Osteoblast (primary cell): ENCODE data around the gene KIF26B. TPM values are rescaled to one million over a fixed set of nuclear protein-coding genes. Genes with fewer than 3 reads are reported as not detected.

Source experiments
- DNase-seq: peaks from one replicate; pipeline ENCODE4 v3.0.0; 2011; ENCODE audit warnings: low spot score, mixed read lengths; ENCODE audit not compliant: insufficient read length; ENCODE audit errors: missing footprints
- H2AFZ ChIP-seq: 2 replicates; pipeline ENCODE4 v1.6.0; 2011; ENCODE audit warnings: mild to moderate bottlenecking, low read length
- H3K27ac ChIP-seq: 2 replicates; pipeline ENCODE4 v1.5.1; 2011; ENCODE audit warnings: mild to moderate bottlenecking, low read depth, low read length, moderate library complexity
- H3K27me3 ChIP-seq: 2 replicates; pipeline ENCODE4 v1.6.0; 2012; ENCODE audit warnings: mild to moderate bottlenecking, control low read depth, inconsistent platforms, low read length, moderate library complexity; ENCODE audit not compliant: insufficient read depth
- H3K36me3 ChIP-seq: 2 replicates; pipeline ENCODE4 v1.5.1; 2011; ENCODE audit warnings: mild to moderate bottlenecking, low read length, control low read depth, moderate library complexity; ENCODE audit not compliant: insufficient read depth
- H3K4me1 ChIP-seq: 2 replicates; pipeline ENCODE4 v1.5.1; 2011; ENCODE audit warnings: mild to moderate bottlenecking, low read length, control low read depth, moderate library complexity; ENCODE audit not compliant: insufficient read depth
- H3K4me2 ChIP-seq: 2 replicates; pipeline ENCODE4 v1.6.0; 2011; ENCODE audit warnings: mild to moderate bottlenecking, low read length; ENCODE audit not compliant: insufficient read depth
- H3K4me3 ChIP-seq: fragments of 200-600 bp; sonication (generic); 3 replicates; pipeline ENCODE4 v1.5.1; 2012; ENCODE audit warnings: mild to moderate bottlenecking, low read length, inconsistent platforms; ENCODE audit not compliant: insufficient read depth
- H3K79me2 ChIP-seq: 2 replicates; pipeline ENCODE4 v1.6.0; 2012; ENCODE audit warnings: mild to moderate bottlenecking, low read length, control low read depth, inconsistent platforms; ENCODE audit not compliant: insufficient read depth
- H3K9me3 ChIP-seq: 2 replicates; pipeline ENCODE4 v1.5.1; 2011; ENCODE audit warnings: low read depth, low read length, control low read depth
- H4K20me1 ChIP-seq: 2 replicates; pipeline ENCODE4 v1.6.0; 2012; ENCODE audit warnings: mild to moderate bottlenecking, low read length, control low read depth; ENCODE audit not compliant: insufficient read depth
- total RNA-seq: library from RNA; depleted of rRNA; stranded (reverse); fragments of >200 nt; gene quantifications from 2 replicates; pipeline ENCODE4 v1.2.3, GENCODE V29; 2012
- TF ChIP-seq, protein P1 (sequence below): IDR thresholded peaks from 2 replicates; pipeline ENCODE4 v1.5.1; 2011; ENCODE audit warnings: mild to moderate bottlenecking, low read depth, low read length, moderate library complexity; ENCODE audit errors: extremely low read depth

The KIF26B gene
- total RNA-seq, 1 donor = 22.1 TPM

DNA sequence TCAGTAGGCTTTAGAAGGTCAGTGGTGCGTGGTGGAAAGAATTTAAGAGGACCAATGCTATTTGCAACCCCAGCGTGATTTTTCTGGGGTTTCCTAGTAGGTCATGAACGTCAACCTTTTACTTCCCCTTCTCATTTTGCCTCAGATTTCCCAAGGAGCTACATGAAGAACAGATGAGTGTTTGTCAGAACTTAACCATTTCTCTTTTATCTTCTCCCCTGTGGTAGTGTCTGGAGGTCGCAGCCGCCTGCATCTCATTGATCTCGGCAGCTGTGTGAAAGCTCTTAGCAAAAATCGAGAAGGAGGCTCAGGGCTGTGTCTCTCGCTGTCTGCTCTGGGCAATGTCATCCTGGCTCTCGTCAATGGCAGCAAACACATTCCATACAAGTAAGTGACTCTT is 491.1 kb downstream of the KIF26B start:
- Histone ChIP-seq H3K79me2 (no peaks in the 10 kb centered on the region), H3K36me3 (no peaks in the 10 kb centered on the region), H2AFZ (no peak overlapping the region), H4K20me1 (no peaks in the 10 kb centered on the region), H3K4me1 (no peaks in the 10 kb centered on the region), H3K9me3 (peaks cover 7% of the 10 kb centered on the region), H3K4me3 (no peak overlapping the region), H3K4me2 (no peak overlapping the region), H3K27ac (no peak overlapping the region), H3K27me3 (no peaks in the 10 kb centered on the region)
- no peak for DNase-seq
- TF ChIP-seq, protein P1, sequence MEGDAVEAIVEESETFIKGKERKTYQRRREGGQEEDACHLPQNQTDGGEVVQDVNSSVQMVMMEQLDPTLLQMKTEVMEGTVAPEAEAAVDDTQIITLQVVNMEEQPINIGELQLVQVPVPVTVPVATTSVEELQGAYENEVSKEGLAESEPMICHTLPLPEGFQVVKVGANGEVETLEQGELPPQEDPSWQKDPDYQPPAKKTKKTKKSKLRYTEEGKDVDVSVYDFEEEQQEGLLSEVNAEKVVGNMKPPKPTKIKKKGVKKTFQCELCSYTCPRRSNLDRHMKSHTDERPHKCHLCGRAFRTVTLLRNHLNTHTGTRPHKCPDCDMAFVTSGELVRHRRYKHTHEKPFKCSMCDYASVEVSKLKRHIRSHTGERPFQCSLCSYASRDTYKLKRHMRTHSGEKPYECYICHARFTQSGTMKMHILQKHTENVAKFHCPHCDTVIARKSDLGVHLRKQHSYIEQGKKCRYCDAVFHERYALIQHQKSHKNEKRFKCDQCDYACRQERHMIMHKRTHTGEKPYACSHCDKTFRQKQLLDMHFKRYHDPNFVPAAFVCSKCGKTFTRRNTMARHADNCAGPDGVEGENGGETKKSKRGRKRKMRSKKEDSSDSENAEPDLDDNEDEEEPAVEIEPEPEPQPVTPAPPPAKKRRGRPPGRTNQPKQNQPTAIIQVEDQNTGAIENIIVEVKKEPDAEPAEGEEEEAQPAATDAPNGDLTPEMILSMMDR = no peak

DNA sequence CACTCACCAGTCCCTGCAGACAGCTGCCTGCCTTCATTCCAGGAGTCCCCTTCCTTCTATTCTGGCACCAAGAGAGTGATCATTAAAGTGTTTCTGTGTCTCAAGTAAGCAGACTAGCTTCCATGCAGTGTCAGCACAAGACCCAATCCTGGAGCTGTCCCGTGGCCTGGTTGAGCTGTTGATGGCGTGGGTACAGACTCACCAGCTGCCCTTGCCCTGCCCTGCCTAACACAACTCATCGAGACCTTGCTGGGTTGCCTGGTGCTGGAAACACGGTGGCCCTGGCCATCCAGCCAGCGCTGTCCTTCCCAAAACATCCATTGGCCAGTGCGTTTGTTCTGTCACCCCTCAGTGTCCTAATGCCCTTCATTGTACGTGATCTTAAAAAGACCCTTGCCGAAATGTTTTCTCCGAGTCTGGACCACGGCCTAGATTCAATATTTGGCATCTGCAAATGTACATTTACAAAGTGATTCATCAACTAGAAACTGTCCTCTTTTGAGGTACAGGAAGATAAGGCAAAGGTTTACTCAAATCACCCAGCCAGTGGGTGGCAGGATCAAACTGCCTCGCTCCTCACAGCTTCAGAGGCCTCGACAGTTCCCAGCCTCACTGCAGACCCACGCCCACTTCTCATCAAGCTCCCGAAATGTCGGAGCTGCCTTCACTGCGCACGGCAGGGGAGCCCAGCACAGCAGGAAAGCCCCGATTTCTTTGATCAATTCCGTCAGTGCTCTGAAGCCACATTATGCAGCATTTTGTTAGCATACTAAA is 494.2 kb downstream of the KIF26B start:
- DNase-seq = no peak
- Histone ChIP-seq H3K27ac (no peak overlapping the region), H3K9me3 (no peaks in the 10 kb centered on the region)

DNA sequence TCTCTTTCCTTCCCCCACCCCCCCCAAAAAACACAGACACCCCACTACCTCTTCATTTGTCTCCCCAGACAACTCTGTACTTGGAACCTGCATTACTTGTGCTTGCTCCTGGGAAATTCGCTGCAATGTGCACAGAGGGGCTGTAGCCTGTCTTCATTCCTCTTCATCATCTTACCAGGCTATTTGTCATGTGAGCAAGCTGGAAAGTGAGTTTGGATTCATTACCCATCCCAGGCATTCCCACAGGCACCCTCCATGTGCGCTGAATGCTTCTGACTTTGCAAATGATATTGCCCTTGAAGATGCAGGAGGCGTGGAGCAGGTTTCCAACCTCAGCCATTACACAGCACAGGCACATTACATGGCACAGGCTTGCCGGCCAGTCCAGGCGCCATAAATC is 494.9 kb downstream of the KIF26B start:
- Histone ChIP-seq H3K4me1 (no peaks in the 10 kb centered on the region), H3K9me3 (no peaks in the 10 kb centered on the region), H3K36me3 (no peaks in the 10 kb centered on the region), H3K27me3 (no peaks in the 10 kb centered on the region), H3K4me3 (no peak overlapping the region), H4K20me1 (no peaks in the 10 kb centered on the region), H3K27ac (no peak overlapping the region), H3K4me2 (no peak overlapping the region), H3K79me2 (no peaks in the 10 kb centered on the region), H2AFZ (no peak overlapping the region)
- TF ChIP-seq, protein P1 = no peak
- DNase-seq = no peak

More for the DNA sequence above, 494.2 kb downstream of the KIF26B start:
- no peaks in the 10 kb centered on the region for H4K20me1 ChIP-seq
- no peak overlapping the region for H3K4me3 ChIP-seq
- H3K79me2 ChIP-seq = no peaks in the 10 kb centered on the region
- H3K4me1 ChIP-seq = no peaks in the 10 kb centered on the region
- H3K36me3 ChIP-seq = no peaks in the 10 kb centered on the region
- no peak overlapping the region for H3K4me2 ChIP-seq
- no peak overlapping the region for H2AFZ ChIP-seq
- no peaks in the 10 kb centered on the region for H3K27me3 ChIP-seq
- TF ChIP-seq, protein P1 = no peak

DNA sequence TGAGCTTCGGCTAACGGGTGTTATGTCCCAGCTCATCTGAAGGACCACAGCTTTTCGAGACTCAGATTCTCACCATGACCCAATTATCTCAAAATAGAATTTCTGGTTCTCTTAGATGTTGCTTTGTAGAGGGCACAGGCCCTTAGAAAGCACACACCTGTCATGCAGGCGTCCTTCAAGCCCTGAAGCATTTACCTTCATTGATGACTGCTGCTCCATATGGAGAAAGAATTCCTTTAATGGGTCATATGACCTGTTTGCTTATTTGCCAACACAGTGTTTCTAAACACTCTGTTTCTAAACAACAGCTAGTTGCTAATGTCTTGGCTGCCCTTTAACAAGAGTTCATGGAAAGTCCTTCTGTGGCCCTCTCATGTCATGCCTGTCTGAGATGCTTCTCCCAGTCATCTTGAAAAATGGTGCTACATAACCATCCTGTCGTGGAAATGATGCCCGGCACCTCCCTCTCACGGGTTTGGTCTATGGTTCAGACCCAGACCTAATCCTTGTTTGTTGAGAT is 495.7 kb downstream of the KIF26B start:
- H3K4me3 ChIP-seq = no peak overlapping the region

More for the DNA sequence above, 495.7 kb downstream of the KIF26B start:
- Histone ChIP-seq H3K79me2 (no peaks in the 10 kb centered on the region), H4K20me1 (no peaks in the 10 kb centered on the region), H2AFZ (no peak overlapping the region), H3K36me3 (no peaks in the 10 kb centered on the region), H3K27me3 (no peaks in the 10 kb centered on the region), H3K9me3 (no peaks in the 10 kb centered on the region), H3K4me1 (no peaks in the 10 kb centered on the region), H3K4me2 (no peak overlapping the region), H3K27ac (no peak overlapping the region)
- TF ChIP-seq, protein P1 = no peak
- DNase-seq = no peak
